Hematopoietic multipotent progenitor cell treated with erythropoietin and hydrocortisone succinate and interleukin-3 and kit ligand, for 8 days (in vitro differentiated cells): ENCODE measurements around the gene TEDDM1.

Source experiments
- DNase-seq: peaks from one replicate; pipeline ENCODE4 v3.0.0-alpha.2; 2015

TEDDM1 gene

DNA sequence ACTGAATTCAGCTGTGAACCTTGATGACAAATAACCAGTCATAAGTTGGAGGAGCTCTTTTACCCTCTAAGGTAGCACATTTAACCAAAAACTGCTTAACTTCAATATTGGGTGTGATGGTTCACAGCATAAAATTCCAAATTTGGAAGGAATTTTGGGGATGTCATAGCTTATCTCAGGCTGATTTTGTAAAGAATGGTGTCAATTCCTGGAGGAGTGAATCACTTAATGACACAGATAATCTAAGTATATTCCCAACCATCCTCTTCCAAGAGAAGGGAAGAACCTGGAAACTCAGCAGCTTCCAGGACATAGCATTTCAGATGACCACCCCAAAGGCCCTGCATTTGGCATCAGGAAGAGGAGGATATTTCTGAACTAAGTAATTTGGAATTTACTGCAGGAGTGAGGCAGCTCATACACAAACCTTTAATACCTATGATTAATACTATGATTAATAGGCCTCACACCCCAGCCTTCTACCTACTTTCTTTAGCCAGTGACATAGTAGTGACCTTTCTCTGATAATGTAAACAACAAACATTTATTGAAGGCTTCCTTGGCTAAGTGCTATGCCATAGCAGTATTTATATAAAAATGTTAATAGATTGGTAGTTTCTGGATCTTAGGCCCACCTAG is 23.4 kb downstream of the TEDDM1 start:
- no peak for DNase-seq

GRCh38 chr1:182374101-182374834 is 26.2 kb downstream of the TEDDM1 start:
- DNase-seq: no peak

DNA sequence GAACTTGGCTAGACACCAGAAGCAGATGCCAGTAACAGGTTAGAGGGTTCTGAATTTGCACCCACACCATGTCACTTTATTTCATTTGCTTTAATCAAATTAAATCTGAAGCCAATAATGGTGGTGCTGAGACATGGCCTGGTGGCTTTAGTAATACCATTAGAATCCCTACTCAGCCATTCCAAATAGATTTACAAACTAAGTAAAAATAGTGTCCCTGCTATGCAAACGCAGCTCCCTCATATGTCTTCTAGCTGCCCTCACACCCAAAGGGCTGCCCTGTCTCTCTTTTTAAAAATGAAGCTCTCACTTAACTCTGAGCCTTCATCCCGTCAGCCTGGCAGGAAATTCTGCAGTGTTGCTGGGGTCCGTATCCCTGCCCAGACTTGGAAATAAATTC is 29.9 kb downstream of the TEDDM1 start:
- DNase-seq: no peak

DNA sequence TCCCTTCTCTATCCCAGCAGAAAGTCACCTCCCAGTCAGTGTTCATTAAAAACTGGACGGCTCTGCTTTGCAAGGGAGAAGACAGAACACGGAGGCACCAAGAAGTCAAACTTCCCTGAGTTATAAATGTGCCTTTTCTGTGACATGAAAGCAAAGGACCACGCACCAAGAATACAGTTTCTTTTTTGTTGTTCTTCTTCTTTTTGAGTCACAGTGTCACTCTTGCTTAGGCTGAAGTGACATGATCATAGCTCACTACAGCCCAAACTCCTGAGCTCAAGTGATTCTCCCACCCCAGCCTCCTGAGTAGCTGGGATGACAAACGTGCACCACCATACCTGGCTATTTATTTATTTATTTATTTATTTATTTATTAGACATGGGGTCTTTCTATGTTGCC is 31.6 kb downstream of the TEDDM1 start:
- DNase-seq: no peak

- no peak for DNase-seq
Measured at GRCh38 chr1:182368358-182368757, 32.1 kb downstream of the TEDDM1 start.

DNA sequence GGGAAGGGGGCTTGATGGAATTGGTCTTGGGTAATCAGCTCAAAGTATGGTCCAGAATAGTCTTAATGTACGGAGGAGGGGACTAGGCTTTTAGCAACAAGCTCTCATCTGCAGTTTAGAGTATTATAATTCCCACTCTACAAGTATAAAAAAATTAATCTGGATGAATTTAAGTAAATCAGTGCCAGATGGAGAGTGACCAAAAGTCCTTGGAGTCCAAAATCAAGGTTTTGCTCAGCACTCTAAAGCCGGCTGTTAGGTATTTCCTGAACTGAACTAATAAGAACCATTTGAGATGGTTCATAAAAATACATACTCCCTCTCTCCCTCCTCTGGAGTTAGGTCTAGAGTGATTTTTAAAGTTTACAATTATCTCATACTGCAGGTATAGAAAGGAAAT is 32.5 kb downstream of the TEDDM1 start:
- DNase-seq: no peak

GRCh38 chr1:182366596-182366995 is 33.9 kb downstream of the TEDDM1 start:
- DNase-seq: no peak

DNA sequence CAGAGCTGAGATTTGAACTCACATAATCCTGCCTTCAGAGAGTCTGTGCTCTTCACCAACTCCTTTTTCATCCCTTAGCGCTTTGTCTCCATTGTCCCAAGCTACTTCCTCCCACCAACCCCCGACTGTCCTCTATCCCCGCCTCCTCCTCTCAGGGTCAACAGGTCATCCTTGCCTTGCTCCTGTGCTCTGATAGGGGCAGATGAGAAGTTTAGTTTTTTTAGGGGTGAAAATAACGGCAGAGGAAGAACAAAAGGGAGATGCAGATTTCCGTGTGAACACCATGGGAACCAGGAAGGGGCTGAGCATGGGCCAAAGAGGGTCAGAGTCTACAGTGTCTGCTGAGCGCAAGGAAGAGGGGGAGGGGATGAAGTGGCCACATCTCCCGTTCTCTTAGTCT is 40.8 kb downstream of the TEDDM1 start:
- no peak for DNase-seq

DNA sequence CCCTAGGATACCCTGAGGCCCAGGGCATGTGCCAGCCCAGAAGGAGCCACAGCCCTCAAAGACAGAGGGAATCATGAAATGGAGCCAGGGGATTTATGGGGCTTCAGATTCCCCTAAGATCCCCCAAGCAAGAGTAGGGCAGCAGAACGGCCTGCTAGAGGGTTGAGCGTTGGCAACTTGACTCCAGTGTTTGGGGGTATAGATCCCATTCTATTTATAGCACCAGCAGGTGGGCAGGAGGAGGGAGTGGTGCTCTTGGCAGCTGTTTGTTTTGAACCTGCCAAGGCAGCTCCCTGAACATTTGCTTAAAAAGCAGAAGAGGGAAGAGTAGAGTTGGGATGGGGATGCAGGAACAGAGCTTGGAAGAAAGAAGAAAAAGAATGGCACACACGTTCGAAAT is 42.6 kb downstream of the TEDDM1 start:
- no peak for DNase-seq

- DNase-seq: no peak
Measured at GRCh38 chr1:182357171-182357570, 43.3 kb downstream of the TEDDM1 start.

DNA sequence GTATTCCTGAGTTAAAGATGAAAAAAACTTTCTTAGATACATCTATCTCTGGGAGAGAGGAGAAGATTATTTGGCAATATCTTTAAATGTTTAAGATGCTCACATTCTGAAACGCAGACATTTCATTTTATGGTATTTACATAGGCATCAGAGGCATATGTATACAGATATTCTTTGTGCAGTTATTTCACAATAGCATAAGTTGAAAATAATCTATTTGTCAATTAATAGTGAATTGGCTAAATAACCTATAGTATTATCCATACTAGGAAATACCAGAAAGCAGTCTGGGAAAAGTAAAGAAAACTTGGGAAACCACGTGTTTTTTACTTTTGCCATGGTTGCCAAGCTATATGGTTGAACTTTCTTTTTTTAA is 44.8 kb downstream of the TEDDM1 start:
- DNase-seq: no peak

GRCh38 chr1:182351790-182352364 is 48.6 kb downstream of the TEDDM1 start:
- no peak for DNase-seq

GRCh38 chr1:182350839-182351238 is 49.6 kb downstream of the TEDDM1 start:
- no peak for DNase-seq

DNA sequence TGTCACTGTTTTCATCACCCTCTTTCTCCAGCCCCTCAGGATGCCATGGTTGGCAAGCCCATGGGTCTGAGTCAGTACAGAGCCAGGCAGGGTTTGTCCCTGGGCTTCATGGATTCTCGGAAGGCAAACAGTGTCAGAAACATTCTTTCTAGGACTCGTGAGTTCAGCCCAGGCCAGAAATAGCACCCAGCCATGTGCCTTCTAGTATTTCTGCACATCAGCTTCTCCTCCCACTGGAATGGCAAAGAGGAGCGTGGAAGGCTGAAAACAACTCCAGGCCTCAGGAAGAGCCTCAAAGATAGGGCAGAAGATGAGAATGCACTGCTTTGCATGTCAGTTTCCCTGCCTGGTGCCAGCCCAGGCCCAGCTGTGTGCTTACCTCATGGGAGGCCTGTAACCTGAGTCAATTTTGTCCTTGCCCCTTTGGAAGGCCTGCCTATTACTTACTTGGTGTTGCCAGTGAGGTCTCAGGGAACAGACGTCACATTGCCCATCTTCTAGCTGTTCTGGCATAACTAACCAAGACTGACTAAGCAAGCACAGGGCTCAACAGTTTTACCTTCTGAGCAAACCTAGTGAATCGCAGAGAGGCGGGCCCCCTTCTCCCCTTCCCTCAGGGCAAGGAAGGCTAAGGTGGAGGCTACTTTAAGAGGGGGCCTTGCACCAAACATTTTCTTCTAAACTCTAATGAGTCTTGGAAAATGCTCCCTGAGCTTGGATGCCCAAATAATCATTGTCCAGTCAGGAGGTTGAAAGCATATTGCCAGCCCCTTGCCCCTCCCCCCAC is 51.3 kb downstream of the TEDDM1 start:
- no peak for DNase-seq
